GM19023 (cell line): ENCODE data around the gene MAP4K3.

Experiments used
- ATAC-seq: cut with Tn5 transposase; IDR thresholded peaks from one replicate; pipeline ENCODE4 v1.9.1; 2021; ENCODE audit warnings: mild to moderate bottlenecking, moderate library complexity; ENCODE audit not compliant: unreplicated experiment

The MAP4K3 gene

GRCh38 chr2:39447266-39448168 is 10.4 kb upstream of the MAP4K3 start:
- ATAC-seq = no peak

DNA sequence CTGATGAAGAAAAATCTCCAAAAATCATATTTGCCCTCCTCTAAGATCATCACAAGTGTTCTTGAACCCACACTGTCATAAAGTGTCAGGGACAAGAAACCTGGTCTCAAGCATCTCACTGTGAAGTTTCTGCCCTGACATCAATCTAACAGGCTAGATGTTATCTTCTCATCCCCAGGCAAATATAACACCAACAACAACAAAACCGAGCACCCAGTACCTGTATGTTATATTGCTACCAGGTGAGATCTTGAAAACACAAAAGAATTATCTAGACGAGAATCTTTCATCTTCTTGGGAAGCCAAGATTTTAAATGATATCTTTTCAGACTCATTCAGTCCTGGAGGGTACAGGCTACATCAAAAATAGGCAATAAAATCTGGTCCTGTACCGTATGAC is 8.8 kb upstream of the MAP4K3 start:
- no peak for ATAC-seq

- ATAC-seq = no peak
Measured at GRCh38 chr2:39443009-39443408, 5.9 kb upstream of the MAP4K3 start.

DNA sequence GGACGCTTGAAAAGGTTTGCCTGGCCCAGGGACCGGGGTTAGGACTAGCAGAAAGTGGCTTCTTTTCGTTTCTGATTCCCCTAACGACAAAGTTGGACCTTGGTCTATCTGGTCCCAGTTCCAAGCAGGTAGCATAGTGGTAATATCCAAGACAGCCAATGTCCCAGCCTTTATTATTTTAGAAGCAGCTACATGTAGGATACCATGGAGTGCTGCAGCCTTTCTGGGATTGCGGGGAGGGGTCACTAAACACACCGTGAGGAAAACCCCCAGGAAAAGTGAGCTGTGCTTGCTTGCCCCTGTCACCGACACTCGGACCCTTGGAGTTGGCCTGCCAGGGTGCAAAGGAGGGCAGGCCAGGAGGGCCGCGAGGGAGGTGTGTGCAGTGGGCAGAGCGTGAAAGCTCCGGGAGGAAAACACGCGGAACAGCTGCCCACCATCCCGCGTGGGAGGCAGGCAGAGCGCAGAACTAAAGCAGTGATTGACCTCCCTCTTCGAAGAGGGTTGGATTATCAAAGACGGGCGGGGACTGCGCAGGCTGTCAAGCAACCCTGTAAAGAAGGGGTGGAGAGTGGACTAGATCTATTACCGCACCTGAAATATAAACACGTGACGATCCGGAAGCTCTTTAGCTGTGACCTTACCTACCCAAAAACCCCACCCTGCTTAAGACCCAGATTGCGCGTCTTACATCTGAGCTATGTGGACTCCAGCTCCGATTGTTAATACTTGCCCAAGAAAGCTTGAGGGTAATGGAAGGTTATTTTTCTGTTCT is 624 bp upstream of the MAP4K3 start:
- ATAC-seq = peak; percentile 31

DNA sequence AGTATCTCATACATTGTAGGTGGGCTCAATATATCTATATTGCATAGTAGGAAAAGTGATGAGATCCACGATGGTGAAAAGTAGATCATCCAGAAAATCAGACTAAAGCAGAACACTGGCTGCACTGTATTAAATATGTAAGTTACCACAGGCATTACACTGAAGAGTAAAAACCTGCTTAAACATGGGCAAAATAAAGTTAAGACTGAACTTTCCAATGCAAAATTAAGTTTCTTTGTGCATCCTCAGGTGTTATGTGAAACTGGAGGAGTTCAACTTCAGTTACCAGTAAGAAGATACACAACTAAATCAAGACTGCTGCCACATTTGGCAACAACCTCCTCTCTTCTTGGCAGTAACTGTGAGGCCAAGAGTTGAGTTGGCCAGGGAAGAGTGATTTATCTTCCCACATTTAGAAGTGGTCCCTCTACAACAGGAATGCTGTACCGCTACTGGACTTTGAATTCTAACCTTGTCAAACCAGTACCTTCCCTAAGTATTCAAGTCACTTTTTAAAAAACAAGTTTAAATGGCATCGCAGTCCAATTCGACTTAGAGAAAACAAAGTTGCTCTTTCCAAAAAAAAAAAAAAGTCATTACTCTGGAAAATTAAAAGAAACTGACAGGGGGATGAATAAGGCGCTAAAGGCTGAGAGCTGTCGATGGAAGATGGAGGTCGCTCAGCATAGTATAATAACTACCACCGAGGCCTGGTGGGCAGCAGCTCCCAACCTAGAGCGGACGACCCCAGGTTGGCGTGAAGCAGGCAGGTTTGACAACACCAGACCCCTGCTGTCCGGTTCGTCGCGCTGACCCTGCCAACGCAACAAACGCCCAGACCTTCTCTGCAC is 1.1 kb downstream of the MAP4K3 start:
- peak; percentile 1 for ATAC-seq

DNA sequence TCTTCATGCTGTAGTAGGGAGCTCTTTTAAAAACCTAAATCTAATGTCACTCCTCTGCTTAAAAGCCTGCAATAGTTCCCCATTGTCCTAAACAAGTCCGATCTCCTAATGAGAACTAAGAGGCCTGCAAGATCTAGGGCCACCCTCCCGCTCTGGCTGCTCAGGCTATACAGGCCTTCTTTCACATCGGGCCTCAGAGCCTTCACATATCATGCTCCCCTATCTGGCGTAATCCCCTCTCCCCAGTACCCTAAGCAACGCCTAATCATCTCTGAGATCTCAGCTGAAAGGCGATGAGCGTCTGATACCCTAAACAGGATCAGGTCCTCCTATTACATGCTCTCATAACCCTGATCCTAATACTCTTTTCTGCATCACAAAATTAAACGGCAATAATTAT is 1.9 kb downstream of the MAP4K3 start:
- ATAC-seq = no peak

DNA sequence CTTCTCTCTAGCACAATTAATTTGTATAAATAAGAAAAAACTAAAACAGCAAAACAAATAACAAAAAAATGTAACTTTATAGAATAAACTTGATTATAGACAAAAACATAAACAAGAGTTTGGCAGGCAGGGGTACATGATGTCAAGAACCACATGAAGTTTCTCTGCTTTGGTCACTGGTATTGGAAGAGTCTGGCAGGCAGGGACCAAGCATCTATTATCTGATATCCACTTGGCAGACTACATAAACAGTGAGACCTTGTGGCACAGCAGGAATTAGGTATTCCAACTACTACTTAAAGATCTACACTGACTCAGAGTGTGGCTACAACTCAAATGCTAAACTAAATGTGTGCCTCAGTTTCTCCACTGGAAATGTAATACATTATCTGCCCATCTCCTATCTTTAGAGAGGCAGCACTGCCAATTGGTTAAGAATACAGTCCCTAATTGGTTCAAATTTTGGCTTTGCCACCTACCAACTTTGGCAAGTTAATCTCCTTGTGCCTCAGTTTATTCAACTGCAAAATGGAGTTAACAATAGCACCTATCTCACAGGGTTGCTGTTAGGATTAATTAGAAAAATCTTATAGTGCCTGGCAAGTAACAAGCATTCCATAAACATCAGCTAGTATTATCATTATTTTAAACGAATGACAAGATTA is 2.7 kb downstream of the MAP4K3 start:
- ATAC-seq = no peak

- ATAC-seq = no peak
Measured at GRCh38 chr2:39433586-39434195, 3.4 kb downstream of the MAP4K3 start.

GRCh38 chr2:39432701-39433100 is 4.4 kb downstream of the MAP4K3 start:
- ATAC-seq = no peak

DNA sequence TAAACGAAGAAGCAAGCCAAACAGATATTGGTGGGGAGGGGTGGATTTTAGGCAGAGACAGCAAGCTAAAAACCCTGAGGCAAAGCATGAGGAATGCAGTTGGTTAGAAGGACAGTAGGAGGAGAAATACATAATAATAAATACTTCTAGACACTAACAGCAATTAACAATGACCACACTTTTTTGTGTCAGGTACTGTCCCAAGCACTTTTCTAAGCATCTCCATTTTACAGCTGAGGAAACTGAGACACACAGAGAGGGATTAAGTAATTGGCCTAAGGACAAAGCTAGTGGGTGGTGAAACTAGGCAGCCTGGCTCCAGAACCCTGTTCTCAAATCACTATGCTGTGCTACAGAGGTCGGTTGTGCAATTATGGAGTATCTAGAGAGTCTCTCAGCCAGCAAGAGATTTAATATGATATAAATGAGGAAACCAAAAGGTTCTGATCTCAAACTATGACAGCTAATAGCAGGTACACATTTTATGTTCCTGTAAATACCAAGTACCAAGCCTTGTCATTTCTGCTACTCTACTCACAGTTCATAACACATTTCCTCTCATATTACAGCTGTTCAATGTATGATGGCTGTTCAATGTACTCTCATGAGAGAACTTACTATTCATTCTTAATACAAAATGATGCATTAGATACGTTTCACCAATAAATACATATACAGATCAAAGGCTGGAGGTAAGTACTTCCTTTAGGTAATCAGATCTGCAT is 5.3 kb downstream of the MAP4K3 start:
- ATAC-seq = no peak

- ATAC-seq = no peak
Measured at GRCh38 chr2:39429746-39430145, 7.3 kb downstream of the MAP4K3 start.

- no peak for ATAC-seq
Measured at GRCh38 chr2:39424951-39425350, 12.1 kb downstream of the MAP4K3 start.

DNA sequence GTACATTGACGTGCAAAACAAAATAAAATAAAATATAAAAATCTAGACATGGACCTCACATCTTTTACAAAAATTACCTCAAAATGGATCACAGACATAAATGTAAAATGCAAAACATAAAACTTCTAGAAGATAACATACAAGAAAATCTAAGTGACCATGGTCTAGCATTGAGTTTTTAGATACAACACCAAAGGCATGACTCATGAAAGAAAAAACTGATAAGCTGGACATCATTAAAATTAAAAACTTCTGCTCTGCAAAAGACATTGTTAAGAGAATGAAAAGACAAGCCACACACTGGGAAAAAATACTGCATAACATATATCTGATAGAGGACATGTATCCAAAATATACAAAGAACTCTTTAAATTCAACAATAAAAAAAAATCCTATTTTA is 14.4 kb downstream of the MAP4K3 start:
- ATAC-seq = no peak

DNA sequence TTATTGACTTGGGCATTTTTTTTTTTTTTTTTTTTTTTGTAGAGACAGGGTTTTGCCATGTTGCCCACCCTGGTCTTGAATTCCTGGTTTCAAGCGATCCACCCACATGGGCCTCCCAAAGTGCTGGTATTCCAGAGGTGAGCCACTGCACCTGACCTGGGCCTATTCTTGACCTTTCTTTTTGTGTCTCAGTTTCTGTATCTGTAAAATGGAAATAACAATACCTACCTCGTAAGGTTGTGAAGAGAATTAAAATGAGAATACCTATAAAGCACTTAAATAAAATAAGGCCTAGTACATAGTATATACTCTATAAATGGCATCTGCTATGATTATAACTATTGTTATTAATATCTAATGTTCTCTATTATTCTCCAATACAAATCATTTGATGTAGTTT is 15.7 kb downstream of the MAP4K3 start:
- ATAC-seq = no peak

- no peak for ATAC-seq
Measured at GRCh38 chr2:39419282-39420223, 17.5 kb downstream of the MAP4K3 start.

DNA sequence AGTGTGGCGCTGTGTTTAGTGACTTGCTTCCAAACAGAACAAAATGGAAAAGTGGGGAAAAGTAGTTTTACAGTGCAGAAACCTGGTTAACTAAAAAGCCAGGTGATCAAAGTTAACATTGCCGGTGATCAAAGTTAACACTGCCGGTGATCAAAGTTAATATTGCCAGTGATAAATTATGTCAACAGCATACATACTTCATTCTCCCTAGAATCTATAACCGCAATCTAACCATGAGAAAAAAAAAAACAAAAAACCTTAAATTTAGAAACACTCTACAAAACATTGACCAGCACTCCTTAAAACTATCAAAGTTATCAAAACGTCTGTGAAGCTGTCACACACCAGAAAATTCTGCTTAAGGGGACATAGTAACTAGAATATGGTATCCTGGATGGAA is 18.6 kb downstream of the MAP4K3 start:
- no peak for ATAC-seq

DNA sequence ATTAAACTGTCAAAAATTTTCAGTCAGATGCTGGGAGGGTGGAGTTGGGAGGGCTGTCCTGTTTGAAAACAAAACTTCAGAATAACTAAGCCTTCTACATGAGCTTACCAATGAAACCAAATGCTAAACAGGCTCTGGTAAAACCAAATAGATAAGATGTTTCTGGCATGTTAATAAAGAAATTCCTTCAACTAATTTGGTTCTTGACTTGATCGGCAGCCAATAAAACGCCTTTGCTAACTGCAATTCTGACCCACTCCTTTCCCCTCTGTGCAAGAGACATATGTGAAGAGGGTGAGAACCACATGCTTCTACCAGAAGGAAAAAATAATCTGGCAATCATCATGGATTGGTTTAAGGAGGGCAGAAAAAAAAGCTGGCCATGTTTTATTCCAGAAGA is 20.9 kb downstream of the MAP4K3 start:
- ATAC-seq = no peak

GRCh38 chr2:39413063-39413737 is 23.9 kb downstream of the MAP4K3 start:
- ATAC-seq = no peak
